Upper lobe of left lung (tissue), 4 donors: ENCODE results near the gene CHD9.

Experiments used
- POLR2A ChIP-seq, 4 donors: fragments of 450-650 bp; IDR thresholded peaks; one replicate each; pipeline ENCODE4 v1.5.1; 2016 to 2017; ENCODE audit warnings: antibody characterized with exemption in 4 of 4, mild to moderate bottlenecking in 2 of 4
- POLR2AphosphoS5 ChIP-seq, 2 donors: sonication (generic); formaldehyde crosslinking; IDR thresholded peaks; one replicate each; pipeline ENCODE4 v1.5.1; 2017; ENCODE audit warnings: antibody characterized with exemption in 2 of 2
- TF ChIP-seq, protein P1 (sequence below), 6 experiments: fragments of 450-650 bp in 4 of 6; fragments of 200-600 bp in 2 of 6; sonication (generic) in 2 of 6; IDR thresholded peaks; one replicate each; pipeline ENCODE4 v1.5.1; 2016 to 2019; ENCODE audit warnings: antibody characterized with exemption in 6 of 6

DNA sequence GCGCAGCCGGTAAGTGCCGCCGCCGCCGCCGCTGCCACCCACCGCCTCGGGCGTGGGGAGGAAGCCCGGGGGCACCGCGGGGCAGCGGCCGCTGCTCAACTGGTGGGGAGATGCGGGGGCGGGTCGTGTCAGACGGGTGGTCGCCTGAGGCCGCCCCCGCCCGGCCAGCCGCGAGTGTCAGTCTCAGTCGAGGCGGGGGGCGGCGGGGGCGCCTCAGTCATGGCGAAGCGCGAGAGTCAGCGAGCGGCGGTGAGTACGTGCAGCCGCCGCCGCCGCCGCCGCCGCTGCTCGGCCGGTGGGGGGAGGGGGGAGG, 76.2 kb downstream of the CHD9 start:
- TF ChIP-seq, protein P1, sequence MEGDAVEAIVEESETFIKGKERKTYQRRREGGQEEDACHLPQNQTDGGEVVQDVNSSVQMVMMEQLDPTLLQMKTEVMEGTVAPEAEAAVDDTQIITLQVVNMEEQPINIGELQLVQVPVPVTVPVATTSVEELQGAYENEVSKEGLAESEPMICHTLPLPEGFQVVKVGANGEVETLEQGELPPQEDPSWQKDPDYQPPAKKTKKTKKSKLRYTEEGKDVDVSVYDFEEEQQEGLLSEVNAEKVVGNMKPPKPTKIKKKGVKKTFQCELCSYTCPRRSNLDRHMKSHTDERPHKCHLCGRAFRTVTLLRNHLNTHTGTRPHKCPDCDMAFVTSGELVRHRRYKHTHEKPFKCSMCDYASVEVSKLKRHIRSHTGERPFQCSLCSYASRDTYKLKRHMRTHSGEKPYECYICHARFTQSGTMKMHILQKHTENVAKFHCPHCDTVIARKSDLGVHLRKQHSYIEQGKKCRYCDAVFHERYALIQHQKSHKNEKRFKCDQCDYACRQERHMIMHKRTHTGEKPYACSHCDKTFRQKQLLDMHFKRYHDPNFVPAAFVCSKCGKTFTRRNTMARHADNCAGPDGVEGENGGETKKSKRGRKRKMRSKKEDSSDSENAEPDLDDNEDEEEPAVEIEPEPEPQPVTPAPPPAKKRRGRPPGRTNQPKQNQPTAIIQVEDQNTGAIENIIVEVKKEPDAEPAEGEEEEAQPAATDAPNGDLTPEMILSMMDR (IDR thresholded peaks at IDR 0.05) = no peak
- TF ChIP-seq POLR2AphosphoS5 (IDR thresholded peaks at IDR 0.05) (no peak), POLR2A (IDR thresholded peaks at IDR 0.05) (no peak)
